ENCODE data around the gene HBZ. TPM values are rescaled to one million over a fixed set of nuclear protein-coding genes. Genes with fewer than 3 reads are reported as not detected.
"Not testable (repeated sequence)": the region's sequence is repeated elsewhere in the genome, so short reads cannot be mapped to it uniquely, and the experiment has no call there.

The HBZ gene
- total RNA-seq, 1 donor from 2014 or later: not detected

- Histone ChIP-seq H3K4me3 (ENCODE audit: low read depth, low read length) (no peak overlapping the region), H3K36me3 (ENCODE audit: control insufficient read depth, insufficient read depth, low read length) (no peaks in the 10 kb centered on the region), H3K27me3 (ENCODE audit: control insufficient read depth, insufficient read depth, low read length) (no peaks in the 10 kb centered on the region)
- no peak for DNase-seq (ENCODE audit: low read depth)
- TF ChIP-seq CTCF (IDR thresholded peaks at IDR 0.05; ENCODE audit: insufficient read depth, low read length, poor library complexity, severe bottlenecking): no peak
These were observed 33.1 kb upstream of the HBZ start for GRCh38 chr16:119295-119694.

- Histone ChIP-seq H3K36me3 (ENCODE audit: control insufficient read depth, insufficient read depth, low read length) (no peaks in the 10 kb centered on the region), H3K4me3 (ENCODE audit: low read depth, low read length) (no peak overlapping the region)
- DNase-seq (ENCODE audit: low read depth): no peak
These were observed 32.5 kb upstream of the HBZ start for GRCh38 chr16:119835-120491.

GRCh38 chr16:120756-121155, 31.7 kb upstream of the HBZ start:
- no peak for TF ChIP-seq CTCF (IDR thresholded peaks at IDR 0.05; ENCODE audit: insufficient read depth, low read length, poor library complexity, severe bottlenecking)
- no peak for DNase-seq (ENCODE audit: low read depth)
- Histone ChIP-seq H3K27me3 (ENCODE audit: control insufficient read depth, insufficient read depth, low read length) (no peaks in the 10 kb centered on the region), H3K4me3 (ENCODE audit: low read depth, low read length) (no peak overlapping the region), H3K36me3 (ENCODE audit: control insufficient read depth, insufficient read depth, low read length) (no peaks in the 10 kb centered on the region)

More at GRCh38 chr16:119835-120491, 32.5 kb upstream of the HBZ start:
- H3K27me3 ChIP-seq (ENCODE audit: control insufficient read depth, insufficient read depth, low read length): no peaks in the 10 kb centered on the region
- TF ChIP-seq CTCF (IDR thresholded peaks at IDR 0.05; ENCODE audit: insufficient read depth, low read length, poor library complexity, severe bottlenecking): no peak

- H3K27me3 ChIP-seq (ENCODE audit: control insufficient read depth, insufficient read depth, low read length): no peaks in the 10 kb centered on the region
- TF ChIP-seq CTCF (IDR thresholded peaks at IDR 0.05; ENCODE audit: insufficient read depth, low read length, poor library complexity, severe bottlenecking): no peak
- no peak for DNase-seq (ENCODE audit: low read depth)
- H3K36me3 ChIP-seq (ENCODE audit: control insufficient read depth, insufficient read depth, low read length): no peaks in the 10 kb centered on the region
- no peak overlapping the region for H3K4me3 ChIP-seq (ENCODE audit: low read depth, low read length)
These were observed 30.1 kb upstream of the HBZ start for GRCh38 chr16:122361-122760.

- not testable (repeated sequence) for H3K4me3 ChIP-seq (ENCODE audit: low read depth, low read length); DNase-seq (ENCODE audit: low read depth); H3K27me3 ChIP-seq (ENCODE audit: control insufficient read depth, insufficient read depth, low read length); H3K36me3 ChIP-seq (ENCODE audit: control insufficient read depth, insufficient read depth, low read length)
These were observed 28.7 kb upstream of the HBZ start for GRCh38 chr16:123558-124350.

- TF ChIP-seq CTCF (IDR thresholded peaks at IDR 0.05; ENCODE audit: insufficient read depth, low read length, poor library complexity, severe bottlenecking): no peak
- H3K4me3 ChIP-seq (ENCODE audit: low read depth, low read length): no peak overlapping the region
- no peak for DNase-seq (ENCODE audit: low read depth)
- no peaks in the 10 kb centered on the region for H3K27me3 ChIP-seq (ENCODE audit: control insufficient read depth, insufficient read depth, low read length)
- H3K36me3 ChIP-seq (ENCODE audit: control insufficient read depth, insufficient read depth, low read length): peaks cover 2% of the 10 kb centered on the region
These were observed 27.4 kb upstream of the HBZ start for GRCh38 chr16:125011-125410.

Measured in kidney epithelial cell (primary cell).